GM18951 (cell line): Measurements from ENCODE around the gene IRF2.
A peak's percentile ranks its signal among the peaks of the same experiment; 100 is the strongest.

Experiments
- POLR2A ChIP-seq: IDR thresholded peaks from 4 replicates; pipeline ENCODE4 v1.6.1; 2011; ENCODE audit warnings: mild to moderate bottlenecking; ENCODE audit not compliant: insufficient read length, insufficient read depth; ENCODE audit errors: extremely low read depth
- in situ Hi-C: fragments of 300-500 bp; cut with MboI; formaldehyde crosslinking; loops from one replicate; pipeline ENCODE4 v1.12.0; 2022; ENCODE audit warnings: low sequenced_read_pairs, mixed read lengths, inconsistent platforms; ENCODE audit not compliant: unreplicated experiment

Gene IRF2

DNA sequence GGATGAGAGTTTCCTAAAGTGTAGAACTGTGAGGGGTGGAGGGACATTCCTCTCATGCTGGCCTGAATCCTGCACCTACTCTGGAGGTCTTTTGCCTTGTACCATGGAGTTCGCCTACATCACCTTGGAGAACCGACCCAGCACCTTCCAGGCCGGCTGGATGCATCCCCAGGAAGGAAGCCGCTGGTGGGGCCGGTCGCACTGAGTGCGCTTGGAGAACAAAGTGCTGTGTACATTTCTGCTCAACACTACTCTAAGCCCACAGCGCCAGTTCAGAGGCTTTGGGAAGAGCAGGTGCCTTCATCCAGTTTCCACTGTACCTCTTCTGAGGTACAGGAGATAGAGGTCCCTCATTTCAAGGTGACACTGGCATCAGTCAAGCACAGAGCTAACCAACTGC is 15.4 kb upstream of the IRF2 start:
- no peak for TF ChIP-seq POLR2A
- in situ Hi-C loops: no loop called here

- TF ChIP-seq POLR2A: no peak
- in situ Hi-C loops: no loop called here
Measured at GRCh38 chr4:184487503-184487902, 13.2 kb upstream of the IRF2 start.

GRCh38 chr4:184485279-184485678 is 10.9 kb upstream of the IRF2 start:
- TF ChIP-seq POLR2A: no peak
- in situ Hi-C loops: no loop called here

DNA sequence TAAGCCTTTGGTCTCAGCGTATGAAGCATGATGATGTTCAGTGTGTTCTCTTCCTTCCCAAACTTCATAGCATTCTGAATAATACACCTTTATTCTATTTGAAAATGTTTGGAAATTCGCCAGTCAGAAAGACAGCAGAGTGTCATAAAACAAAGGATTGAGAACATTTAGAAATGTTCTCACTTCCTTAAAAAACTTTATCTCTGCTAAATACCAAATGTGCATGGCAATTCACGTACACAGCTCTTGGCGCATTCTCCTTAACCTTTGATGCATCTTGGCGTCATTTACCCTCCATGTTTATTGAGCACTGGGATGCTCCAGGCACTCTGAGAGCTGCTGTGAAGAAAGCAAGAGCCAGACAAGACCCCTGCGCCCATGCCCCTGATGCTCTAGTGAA is 7.2 kb upstream of the IRF2 start:
- TF ChIP-seq POLR2A: no peak
- in situ Hi-C loops: no loop called here

GRCh38 chr4:184479516-184479950 is 5.2 kb upstream of the IRF2 start:
- in situ Hi-C loops: no loop called here

DNA sequence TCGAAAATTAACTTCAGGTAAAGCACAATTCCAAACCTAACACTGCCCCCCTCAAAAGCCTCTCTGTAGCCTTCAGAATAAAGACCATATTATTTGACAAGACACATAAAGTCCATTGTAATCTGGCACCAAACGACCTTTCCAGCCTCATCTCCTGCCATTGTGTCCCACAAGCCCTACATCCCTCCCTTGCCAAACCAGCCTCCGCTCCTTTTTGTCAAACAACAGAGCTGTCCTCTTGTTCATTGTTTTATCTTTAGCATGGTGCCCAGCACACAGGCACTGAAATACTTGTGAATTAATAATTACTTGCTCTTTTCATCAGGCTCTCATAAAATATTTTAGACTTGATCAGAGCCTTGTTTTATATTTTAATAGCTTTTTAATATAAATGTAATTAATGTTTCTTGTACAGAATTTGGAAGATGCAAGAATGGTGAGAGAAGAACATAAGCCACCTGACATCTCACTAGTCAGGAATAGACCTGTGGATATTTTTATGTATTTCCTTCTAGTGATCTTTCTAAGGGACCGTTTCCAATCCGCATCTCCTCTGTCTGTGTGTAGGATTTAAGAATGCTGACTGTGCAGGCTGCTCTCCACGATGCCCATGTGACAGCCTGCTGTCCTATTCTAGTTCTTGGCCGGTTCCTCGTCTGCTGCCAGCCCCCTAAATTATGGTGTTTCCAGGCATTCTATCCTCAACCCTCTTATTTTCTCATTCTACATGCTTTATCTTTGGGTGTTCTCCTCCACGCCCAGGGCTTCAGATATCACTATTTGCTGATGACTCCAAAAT is 3.0 kb upstream of the IRF2 start:
- in situ Hi-C loops: no loop called here

More at GRCh38 chr4:184479516-184479950, 5.2 kb upstream of the IRF2 start:
- TF ChIP-seq POLR2A: no peak

DNA sequence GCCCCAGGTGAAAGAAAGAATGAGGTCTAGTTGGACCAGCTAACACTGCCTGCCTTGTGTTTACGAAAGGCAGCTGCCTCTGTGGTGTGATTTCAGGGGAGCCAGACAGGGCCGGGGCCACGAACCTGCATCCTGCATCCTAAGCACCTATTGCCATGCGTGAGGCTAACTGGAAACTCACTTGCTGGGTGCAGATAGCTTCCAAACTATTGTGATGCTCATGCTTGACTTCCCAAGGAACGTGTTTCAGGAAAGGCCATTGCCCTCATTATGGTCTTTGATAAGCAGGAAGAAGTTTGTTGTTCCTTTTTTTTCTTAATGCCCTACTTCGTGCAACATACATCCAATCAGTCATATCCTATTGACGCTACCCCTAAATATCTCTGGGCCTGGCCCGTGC is 2.3 kb upstream of the IRF2 start:
- no peak for TF ChIP-seq POLR2A
- in situ Hi-C loops: no loop called here

More for the DNA sequence above, 3.0 kb upstream of the IRF2 start:
- no peak for TF ChIP-seq POLR2A

DNA sequence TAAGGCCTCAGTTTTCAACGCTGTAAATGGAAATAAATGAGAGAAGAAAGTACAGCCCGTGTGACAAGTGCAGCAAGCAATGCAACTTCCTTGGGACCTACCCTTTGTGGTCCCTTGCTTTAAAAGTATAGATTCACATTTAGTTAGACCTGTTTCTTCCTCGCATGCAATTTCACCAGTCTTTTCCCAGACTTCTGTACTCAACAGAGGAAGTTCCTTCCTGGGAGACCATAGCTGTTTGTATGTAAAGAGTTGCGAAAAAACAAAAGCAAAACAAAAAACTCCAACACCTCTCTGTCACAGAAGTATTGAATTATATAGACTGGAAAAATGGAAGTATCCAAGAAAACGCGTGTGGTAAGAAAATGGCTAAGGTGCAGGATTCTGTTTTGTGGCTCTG is 1.1 kb upstream of the IRF2 start:
- in situ Hi-C loops: no loop called here
- TF ChIP-seq POLR2A: no peak

DNA sequence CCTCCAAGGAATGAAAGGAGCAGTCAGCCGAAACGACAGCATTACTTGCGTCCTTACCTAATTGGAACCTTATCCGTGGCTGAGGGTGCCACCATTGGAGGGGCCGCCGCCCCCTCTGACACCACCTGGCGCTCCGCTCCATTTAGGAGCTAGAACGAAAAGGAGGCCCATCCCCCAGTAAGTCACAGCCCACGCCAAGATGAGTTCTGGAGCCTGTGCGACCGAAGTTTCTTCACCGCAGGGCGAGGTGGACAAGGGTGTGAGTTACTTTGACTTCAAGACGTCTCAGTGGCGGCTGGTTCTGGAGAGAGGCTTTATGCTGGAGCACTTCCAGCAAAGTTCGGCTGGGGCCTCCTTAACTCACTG is 729 bp upstream of the IRF2 start:
- TF ChIP-seq POLR2A: no peak
- in situ Hi-C loops: no loop called here

DNA sequence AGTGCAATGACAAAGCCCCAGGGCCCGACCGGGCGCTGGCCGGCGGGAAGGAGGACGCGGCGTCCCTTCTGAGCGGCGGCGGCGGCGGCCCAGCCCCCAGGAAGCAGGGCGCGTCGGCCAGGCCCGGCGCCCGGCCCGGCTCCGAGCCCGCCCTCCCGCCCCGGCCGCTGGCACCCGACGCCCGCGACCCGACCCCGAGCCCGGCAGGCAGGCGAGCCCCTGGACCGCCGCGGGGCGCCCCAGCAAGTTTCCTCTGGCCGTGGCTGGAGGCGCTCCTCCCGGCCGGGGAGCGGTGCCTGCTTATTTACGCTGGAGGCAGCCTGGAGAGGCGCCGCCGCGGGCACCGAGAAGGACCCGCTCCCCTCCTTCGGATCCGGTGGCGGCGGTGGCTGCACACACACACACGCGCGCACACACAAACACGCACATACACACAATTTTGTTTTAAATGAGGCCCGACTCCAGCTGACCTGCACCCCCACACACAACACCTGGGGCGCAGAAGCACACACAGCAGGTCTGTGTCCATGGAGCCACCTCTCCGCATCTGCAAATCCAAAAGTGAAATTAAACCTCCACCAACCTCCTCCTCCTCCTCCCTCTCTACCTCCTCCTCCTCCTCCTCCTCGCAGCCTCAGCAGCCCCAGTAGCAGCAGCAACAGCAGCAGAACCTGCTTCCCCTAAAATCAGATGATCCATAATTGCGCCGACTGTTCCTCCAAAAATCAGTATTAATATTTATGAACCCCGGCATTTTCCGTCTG is 669 bp downstream of the IRF2 start:
- peak; percentile 53 for TF ChIP-seq POLR2A
- in situ Hi-C loops: no loop called here

GRCh38 chr4:184472614-184473498 is 1.5 kb downstream of the IRF2 start:
- in situ Hi-C loops: no loop called here

DNA sequence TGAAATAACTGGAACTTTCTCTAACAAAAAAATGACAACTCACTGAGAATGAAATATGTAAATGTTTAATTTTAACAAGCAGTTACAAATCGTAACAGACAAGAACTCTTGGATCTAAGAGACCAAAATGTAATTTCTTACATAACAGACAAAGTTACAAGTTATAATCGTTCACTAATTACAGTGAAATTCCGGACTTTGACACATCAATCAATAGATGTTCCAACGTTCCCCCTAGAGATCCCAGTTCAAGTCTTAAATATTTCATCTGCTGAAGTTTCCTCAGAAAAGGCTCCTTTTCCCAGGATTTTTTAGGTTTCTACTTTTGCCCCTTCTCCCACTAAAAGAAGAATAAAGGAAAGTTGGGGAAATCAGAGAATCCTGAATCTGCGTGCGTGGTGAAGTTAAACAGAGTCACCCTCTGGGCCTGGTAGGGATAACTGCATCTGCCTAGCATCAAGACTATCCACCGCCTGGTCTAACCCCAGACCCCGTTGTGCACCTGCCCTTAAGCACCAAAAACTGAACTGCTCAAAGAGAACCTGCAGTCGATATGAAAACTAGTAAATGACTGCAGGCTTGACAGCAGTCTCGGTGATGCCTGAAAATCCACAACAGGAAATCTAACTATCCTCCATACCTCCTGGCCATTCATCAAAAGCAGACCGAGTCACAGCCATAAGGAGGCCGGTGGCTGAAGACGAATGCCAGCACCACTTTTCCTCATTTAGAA is 2.3 kb downstream of the IRF2 start:
- in situ Hi-C loops: no loop called here
- no peak for TF ChIP-seq POLR2A

More at GRCh38 chr4:184472614-184473498, 1.5 kb downstream of the IRF2 start:
- peak; percentile 69 for TF ChIP-seq POLR2A

- no peak for TF ChIP-seq POLR2A
- in situ Hi-C loops: no loop called here
Measured at GRCh38 chr4:184470785-184471110, 3.6 kb downstream of the IRF2 start.

GRCh38 chr4:184466634-184467033 is 7.7 kb downstream of the IRF2 start:
- TF ChIP-seq POLR2A: no peak

More at GRCh38 chr4:184466634-184467033, 7.7 kb downstream of the IRF2 start:
- in situ Hi-C loops: no loop called here
